Stimulated activated CD8-positive, alpha-beta memory T cell treated with anti-CD3 and anti-CD28 coated beads, Interleukin-15, amount 100 ng/mL, for 24 hours (primary cell): ENCODE measurements around the gene PALLD.
"Not testable (repeated sequence)": the region's sequence is repeated elsewhere in the genome, so short reads cannot be mapped to it uniquely, and the experiment has no call there.

ENCODE experiments used
- DNase-seq: peaks from one replicate; pipeline ENCODE4 v3.0.0-alpha.2; 2020; ENCODE audit warnings: low read depth

PALLD gene

DNA sequence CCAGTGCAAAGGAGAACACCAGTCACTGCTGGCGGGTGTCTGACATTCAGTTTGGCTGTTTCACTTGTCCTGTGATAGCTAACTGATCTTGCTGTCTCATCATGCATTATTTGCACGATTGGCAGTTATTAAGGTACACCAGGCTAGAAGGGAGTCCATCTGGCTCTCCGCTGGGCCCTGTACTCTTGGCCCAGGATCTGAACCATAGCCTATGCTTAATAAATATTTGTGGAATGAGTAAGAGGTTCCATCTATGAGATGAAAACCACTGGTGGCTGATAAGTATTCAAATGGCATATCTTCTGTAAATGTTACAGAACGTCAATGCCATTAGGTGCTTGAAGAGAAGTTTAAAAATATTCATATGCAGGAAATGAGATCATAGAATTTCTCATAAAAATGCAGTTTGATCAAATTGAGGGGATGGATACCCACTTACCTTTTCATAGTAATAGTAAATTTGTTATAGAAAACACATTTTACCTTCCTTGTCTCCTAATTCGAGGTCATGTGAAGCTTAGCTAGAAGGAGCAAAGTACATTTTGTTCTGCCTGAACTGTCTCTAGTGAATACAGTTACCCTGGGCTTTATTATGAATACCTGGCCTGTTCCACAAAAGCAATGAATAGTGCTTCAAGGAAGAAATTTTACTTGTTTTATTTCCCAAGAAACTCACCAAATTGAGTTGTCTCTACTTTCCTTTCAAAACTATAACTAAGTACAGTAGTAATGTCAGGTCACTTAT is 299.7 kb downstream of the PALLD start:
- no peak for DNase-seq

DNA sequence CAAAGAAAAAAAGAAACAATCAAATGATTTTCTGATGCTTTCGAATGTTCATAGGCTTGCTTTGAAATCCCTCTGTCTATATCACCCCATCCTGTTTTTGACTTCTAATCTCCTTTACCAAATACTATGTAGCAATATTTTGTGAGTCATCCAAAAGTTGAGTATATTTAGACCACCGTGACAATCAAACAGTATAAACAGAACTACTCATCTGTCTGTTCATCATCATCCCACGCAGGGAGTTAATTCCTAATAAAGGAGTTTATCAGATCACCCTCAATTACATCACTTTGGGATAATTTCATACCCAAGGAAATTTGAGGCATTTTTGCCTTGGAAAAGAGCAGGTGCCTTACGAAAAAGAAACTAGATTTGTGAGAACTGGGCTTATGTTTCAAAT is 300.3 kb downstream of the PALLD start:
- no peak for DNase-seq

DNA sequence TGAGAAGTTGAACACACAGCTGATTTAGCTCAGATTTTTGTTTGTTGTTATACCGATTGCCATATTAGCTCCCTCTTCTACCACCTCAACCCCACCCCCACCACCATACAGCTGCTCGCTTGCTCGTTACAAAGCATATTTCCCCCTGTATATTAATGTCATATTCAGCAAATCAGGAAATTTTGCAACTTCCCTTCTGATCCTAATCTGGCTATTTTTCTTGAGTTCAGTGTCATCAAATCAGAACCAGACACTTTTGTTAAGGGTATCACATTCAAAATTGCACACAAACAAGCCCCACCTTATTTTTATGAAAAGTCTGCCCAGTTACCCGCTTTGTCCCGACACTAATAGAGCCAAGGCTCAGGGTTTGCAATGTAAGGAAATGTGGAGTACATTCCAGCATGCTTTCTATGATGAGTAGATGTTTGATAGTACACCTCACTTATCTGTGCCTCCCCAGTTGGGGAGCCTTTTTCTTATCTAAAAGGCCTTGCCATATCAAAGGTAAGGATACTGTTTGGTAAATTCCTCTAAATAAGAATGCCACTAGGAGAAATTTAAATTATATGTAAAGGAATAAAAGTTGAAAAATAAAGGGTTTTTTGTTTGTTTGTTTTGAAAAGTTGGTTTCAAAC is 301.0 kb downstream of the PALLD start:
- no peak for DNase-seq

- DNase-seq: no peak
These were observed 304.1 kb downstream of the PALLD start for GRCh38 chr4:168800926-168801325.

GRCh38 chr4:168802222-168802621 is 305.4 kb downstream of the PALLD start:
- DNase-seq: no peak

DNA sequence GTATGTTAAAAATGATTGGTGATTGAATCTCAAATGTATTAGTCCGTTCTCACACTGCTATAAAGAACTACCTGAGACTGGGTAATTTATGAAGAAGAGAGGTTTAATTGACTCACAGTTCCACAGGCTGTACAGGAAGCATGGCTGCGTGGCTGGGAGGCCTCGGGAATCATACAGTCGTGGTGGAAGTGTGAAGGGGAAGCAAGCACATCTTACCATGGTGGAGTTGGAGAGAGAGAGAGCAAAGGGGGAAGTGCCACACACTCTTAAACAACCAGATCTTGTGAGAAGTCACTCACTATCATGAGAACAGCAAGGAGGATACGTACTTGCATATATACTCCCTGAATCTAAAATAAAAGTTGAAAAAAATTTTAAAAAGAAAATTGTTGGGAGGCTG is 306.2 kb downstream of the PALLD start:
- DNase-seq: not testable (repeated sequence)

DNA sequence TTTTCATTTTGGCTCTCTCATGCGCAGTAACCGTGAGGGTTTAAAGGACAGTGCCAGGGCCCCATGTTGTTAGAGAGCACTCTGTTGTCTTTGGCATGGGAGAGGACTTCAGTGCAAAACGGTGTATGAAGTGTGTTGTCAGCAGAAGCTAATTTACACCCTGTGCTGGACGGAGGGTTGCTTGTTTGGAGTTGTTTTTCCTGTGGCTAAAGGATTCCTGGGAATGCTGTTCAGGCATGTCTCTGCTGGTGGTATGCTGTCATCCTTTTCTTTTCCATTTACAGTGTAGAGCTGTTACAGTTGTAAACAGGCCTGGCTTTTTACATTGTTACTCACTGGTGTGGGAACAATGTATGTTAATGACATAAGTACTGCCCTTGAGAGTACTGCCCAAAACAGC is 306.9 kb downstream of the PALLD start:
- DNase-seq: no peak

DNA sequence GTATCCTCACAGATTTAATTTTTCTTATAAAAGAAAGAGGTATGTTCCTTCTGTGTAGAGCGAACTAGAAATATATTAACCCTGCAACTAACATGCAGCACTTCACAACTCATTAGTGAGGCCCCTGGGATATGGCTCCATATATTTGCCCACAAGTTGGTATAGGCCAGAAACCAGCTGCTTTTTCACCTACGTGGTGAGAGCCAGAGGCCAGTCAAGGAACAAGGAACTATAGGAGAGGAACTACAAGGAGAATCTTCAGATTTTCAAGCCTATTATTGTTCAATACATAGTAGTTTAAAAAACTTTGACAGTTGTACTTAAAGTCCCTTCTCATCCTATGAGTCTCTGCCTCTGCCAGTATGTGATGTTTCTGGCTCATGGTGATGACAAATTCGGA is 307.3 kb downstream of the PALLD start:
- DNase-seq: no peak

DNA sequence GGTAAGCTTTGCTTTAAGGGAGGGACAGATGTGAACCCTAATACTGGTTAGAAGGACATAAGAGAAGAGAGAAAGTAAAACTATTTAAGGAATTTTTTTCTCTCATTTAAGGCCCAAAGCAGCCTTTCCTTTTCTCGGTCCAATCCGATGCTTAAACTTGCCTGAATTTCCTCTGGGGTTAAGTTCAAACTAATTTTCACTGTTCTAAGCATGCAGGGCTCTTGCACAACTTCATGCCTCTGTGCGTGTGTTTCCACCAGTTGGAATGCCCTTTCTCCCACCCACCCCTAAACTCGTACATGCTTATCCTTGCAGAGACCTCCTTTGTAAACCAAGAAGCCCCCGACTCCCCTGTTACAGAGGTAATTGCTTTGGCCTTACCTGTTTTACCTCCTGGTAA is 308.5 kb downstream of the PALLD start:
- DNase-seq: no peak

- DNase-seq: not testable (repeated sequence)
These were observed 309.4 kb downstream of the PALLD start for GRCh38 chr4:168806247-168806646.

- no peak for DNase-seq
These were observed 314.4 kb downstream of the PALLD start for GRCh38 chr4:168811207-168811606.

DNA sequence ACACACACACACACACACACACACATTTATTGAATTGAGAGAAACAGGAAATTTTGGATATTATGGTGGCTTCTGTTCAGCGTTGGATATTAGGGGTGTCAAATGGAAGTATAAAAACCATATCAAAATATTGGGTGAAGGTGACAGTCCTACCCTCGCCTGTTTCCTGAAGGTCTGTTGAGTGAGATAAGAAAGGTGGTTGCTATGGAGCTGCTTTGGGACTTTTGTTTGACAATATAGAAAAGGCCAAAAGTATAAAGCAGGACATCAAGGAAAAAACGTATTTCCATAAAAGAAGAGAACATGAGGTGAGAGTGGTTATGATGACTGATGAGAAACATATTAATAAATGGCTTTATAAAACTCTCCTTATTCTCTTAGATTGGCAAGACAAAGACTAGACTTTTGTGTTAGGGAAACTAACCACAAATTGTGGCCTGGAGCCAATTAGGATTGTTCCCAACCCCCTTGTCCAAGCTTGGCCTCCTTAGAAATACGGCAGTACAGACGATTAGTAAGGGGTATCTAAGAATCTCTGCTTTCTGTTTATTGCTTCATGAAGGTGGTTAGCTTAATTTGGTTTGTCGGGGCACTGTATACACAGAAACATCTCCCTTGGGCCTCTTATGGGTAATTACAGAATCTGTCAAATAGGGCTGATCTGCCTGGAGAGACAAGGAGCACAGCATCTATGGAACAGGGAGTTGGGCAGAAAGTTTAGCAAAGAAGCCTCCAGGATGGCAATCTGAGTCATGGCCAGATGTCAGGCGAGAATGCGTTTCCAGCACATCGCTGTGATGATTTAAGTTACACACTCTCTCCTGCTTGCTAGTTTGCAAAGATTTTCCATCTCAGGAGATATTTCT is 315.2 kb downstream of the PALLD start:
- no peak for DNase-seq

GRCh38 chr4:168812806-168813205 is 316.0 kb downstream of the PALLD start:
- no peak for DNase-seq

DNA sequence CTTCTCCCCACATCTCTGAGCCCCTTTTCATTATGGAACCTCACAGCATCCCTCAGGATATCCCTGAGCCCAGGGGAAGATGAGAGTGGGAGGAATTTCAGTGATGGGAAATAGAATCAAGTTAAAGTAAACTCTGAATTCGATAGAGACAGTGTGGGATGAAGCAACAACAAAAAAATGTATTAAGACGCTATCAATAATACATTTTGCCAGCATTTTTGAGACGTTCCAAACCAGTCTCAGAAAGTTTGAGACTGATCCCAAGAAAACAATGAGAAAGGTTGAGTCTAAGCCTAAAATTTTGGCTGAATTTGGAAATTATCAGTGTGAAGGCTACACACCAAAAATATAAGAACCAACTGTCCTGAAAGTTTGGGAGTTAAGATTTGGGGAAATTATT is 317.0 kb downstream of the PALLD start:
- no peak for DNase-seq

DNA sequence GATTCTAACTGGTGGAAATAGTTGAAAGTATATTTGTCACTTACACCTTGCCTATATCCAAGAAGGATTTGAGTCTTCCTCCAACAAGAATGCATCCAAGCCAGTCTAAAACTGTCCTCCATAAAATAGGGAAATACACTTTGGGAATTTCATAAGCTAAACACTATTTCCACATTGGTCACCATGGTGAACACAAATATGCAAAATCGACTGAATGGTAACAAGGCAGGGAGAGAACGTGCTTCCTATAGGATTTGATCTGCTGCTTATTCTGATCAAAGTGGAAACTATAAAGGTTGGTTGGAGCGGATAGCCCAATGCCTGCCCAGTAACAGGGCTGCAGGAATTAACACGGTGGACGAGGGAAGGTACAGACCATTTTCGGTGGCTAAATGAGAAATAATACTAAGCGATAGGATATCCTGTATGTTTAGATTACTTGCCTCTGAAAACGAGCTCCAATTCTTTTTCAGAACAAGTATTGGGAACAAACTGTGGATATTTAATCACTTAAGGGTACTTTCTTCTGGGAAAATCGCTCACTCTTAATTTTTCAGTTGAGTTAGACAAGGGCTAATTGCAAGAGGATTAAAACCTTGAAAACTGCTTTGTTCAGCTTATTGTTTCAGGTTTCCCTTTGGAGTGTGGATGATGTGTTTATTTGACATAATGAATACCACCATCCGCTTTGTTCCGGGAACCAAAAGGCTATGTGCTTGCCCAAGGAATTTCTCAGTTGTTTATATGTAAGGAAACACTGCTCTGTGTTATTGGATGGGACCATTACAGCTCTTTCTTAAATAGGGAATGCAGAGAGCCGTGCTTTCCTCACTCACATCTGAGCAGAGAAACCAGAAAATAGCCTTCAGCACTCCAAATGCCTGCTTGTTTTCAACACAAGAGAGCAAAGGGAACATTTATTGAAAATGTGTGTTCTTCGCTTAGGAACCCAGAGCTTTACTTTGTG is 318.8 kb downstream of the PALLD start:
- DNase-seq: no peak

- DNase-seq: no peak
These were observed 320.5 kb downstream of the PALLD start for GRCh38 chr4:168817370-168817769.

DNA sequence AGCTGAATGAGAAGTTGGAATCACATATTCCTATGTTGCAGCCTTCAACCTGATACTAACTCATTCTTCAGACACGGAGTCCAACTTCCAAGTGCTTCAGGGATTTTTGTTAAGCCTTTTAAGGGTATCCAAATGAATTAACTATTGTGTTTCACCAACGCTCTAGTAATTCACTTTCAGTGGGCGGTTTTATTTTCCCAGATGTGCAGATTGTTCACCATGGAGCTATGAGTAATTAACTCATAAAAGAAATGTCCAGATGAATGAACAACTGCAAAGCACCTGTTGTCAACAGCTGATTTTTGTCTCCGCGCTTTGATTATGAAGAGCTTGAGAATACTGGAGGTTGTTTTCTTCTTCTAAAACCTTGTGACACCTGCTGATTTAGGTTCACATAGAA is 325.6 kb downstream of the PALLD start:
- no peak for DNase-seq

GRCh38 chr4:168825975-168826374 is 329.1 kb downstream of the PALLD start:
- DNase-seq: no peak

DNA sequence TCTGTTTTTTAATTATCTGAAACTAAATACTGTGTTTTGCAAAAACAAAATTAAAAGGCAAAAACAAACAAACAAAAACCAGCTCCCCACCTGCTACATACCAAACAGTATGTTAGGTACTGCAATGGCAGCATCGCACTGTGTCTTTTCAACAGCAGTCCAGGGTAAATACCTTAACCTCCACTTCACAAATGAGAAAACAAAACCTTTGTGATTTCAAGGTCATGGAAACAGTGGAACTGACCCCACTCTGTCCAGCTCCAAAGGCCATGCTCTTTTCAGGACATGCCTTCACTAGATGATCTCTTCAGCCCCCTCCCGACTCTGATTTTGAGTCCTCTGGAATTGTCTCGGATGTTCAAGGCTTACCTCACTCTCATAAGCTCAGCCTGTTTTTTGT is 329.8 kb downstream of the PALLD start:
- DNase-seq: no peak

GRCh38 chr4:168830777-168831512 is 334.1 kb downstream of the PALLD start:
- DNase-seq: no peak

DNA sequence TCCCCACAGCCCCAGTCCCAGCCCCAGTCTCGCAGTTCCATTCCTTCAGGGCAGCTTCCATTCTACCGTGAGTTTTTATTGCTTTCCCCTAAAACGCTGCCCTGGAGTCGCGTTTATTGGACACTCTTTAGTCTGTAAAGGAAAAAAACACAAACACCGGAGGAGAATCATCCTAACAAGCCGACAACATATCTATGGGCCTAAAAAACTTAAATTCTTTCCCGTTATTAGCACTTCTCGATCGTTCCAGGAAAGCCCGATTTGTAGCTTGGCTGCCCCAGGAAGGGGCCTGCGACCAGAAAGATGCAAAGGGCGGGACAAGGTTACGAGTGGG is 334.7 kb downstream of the PALLD start:
- no peak for DNase-seq
